WTC11 (cell line): ENCODE measurements around the gene POGZ. TPM values are rescaled to one million over a fixed set of nuclear protein-coding genes. Genes with fewer than 3 reads are reported as not detected.

Experiments used
- ATAC-seq: fragments of 200-7000 bp; cut with Tn5 transposase; 2 replicates; pipeline ENCODE4 v1.10.0; 2021; ENCODE audit warnings: mild to moderate bottlenecking, moderate library complexity
- CTCF ChIA-PET: fragments of 300-600 bp; sonication (Branson Sonifier 250); formaldehyde crosslinking; loops from one replicate; lab custom pipeline; 2021; ENCODE audit warnings: antibody characterized with exemption; lab: Charles Lee
- POLR2A ChIA-PET: fragments of 350-600 bp; sonication (Branson Sonifier 250); formaldehyde crosslinking; loops from one replicate; lab custom pipeline; 2021; ENCODE audit warnings: antibody characterized with exemption; lab: Charles Lee
- DNase-seq: peaks from one replicate; pipeline ENCODE4 v3.0.0; 2021; ENCODE audit warnings: low spot score
- H3K27ac Mint-ChIP-seq: 2 replicates; pipeline ENCODE4 v1.8.0; 2021; ENCODE audit warnings: mixed read lengths
- H3K27me3 Mint-ChIP-seq: 2 replicates; pipeline ENCODE4 v1.8.0; 2021; ENCODE audit warnings: low read depth, mild to moderate bottlenecking, moderate library complexity, mixed read lengths
- H3K36me3 Mint-ChIP-seq: 2 replicates; pipeline ENCODE4 v1.8.0; 2021; ENCODE audit warnings: mixed read lengths
- H3K4me1 Mint-ChIP-seq: 2 replicates; pipeline ENCODE4 v1.8.0; 2022; ENCODE audit warnings: mixed read lengths
- H3K4me3 Mint-ChIP-seq: 2 replicates; pipeline ENCODE4 v1.8.0; 2021; ENCODE audit warnings: mild to moderate bottlenecking, moderate library complexity, mixed read lengths
- H3K9me3 Mint-ChIP-seq: 2 replicates; pipeline ENCODE4 v1.8.0; 2021; ENCODE audit warnings: mixed read lengths
- AFF4 ChIP-seq: sonication (generic); formaldehyde crosslinking; IDR thresholded peaks from 2 replicates; pipeline ENCODE4 v1.8.1; 2023; ENCODE audit warnings: mild to moderate bottlenecking, missing genetic modification reagents, borderline replicate concordance
- ATF6 ChIP-seq: sonication (generic); formaldehyde crosslinking; IDR thresholded peaks from 2 replicates; pipeline ENCODE4 v1.8.1; 2023; ENCODE audit warnings: mild to moderate bottlenecking, missing genetic modification reagents
- CBFB ChIP-seq: sonication (generic); formaldehyde crosslinking; IDR thresholded peaks from 2 replicates; pipeline ENCODE4 v1.8.1; 2022; ENCODE audit warnings: mild to moderate bottlenecking, low read depth, missing genetic modification reagents
- E2F5 ChIP-seq: sonication (generic); formaldehyde crosslinking; IDR thresholded peaks from 2 replicates; pipeline ENCODE4 v1.8.1; 2022; ENCODE audit warnings: mild to moderate bottlenecking, moderate library complexity, missing genetic modification reagents
- ELF4 ChIP-seq: sonication (generic); formaldehyde crosslinking; IDR thresholded peaks from 2 replicates; pipeline ENCODE4 v1.8.1; 2022; ENCODE audit warnings: low read depth, mild to moderate bottlenecking, moderate library complexity, missing genetic modification reagents
- FOXJ3 ChIP-seq: sonication (generic); formaldehyde crosslinking; IDR thresholded peaks from 2 replicates; pipeline ENCODE4 v1.9.0; 2021; ENCODE audit warnings: missing genetic modification reagents, mild to moderate bottlenecking, borderline replicate concordance
- FOXP4 ChIP-seq: sonication (generic); formaldehyde crosslinking; IDR thresholded peaks from 2 replicates; pipeline ENCODE4 v1.8.0; 2022; ENCODE audit warnings: mild to moderate bottlenecking, missing genetic modification reagents
- HMGXB4 ChIP-seq: sonication (generic); formaldehyde crosslinking; IDR thresholded peaks from 2 replicates; pipeline ENCODE4 v1.8.1; 2023; ENCODE audit warnings: mild to moderate bottlenecking, moderate library complexity, missing genetic modification reagents
- KAT7 ChIP-seq: sonication (generic); formaldehyde crosslinking; IDR thresholded peaks from 2 replicates; pipeline ENCODE4 v1.8.1; 2023; ENCODE audit warnings: missing genetic modification reagents, mild to moderate bottlenecking, borderline replicate concordance
- NFYB ChIP-seq: sonication (generic); formaldehyde crosslinking; conservative IDR thresholded peaks from 2 replicates; pipeline ENCODE4 v1.8.0; 2022; ENCODE audit warnings: low read depth, missing genetic modification reagents
- OVOL2 ChIP-seq: fragments of 250-450 bp; sonication (Bioruptor Pico); IDR thresholded peaks from 2 replicates; pipeline ENCODE4 v1.9.0; 2021; ENCODE audit warnings: mild to moderate bottlenecking, borderline replicate concordance
- PRRX2 ChIP-seq: fragments of 250-450 bp; sonication (Bioruptor Pico); IDR thresholded peaks from 2 replicates; pipeline ENCODE4 v1.8.0; 2021; ENCODE audit warnings: mild to moderate bottlenecking
- SOX15 ChIP-seq: fragments of 250-450 bp; sonication (Bioruptor Pico); IDR thresholded peaks from 2 replicates; pipeline ENCODE4 v1.9.0; 2021; ENCODE audit warnings: mild to moderate bottlenecking
- TCF7 ChIP-seq: sonication (generic); formaldehyde crosslinking; IDR thresholded peaks from 2 replicates; pipeline ENCODE4 v1.8.0; 2022; ENCODE audit warnings: mild to moderate bottlenecking, low read depth, missing genetic modification reagents, moderate library complexity
- TEAD1 ChIP-seq: sonication (generic); formaldehyde crosslinking; IDR thresholded peaks from 2 replicates; pipeline ENCODE4 v1.8.0; 2022; ENCODE audit warnings: mild to moderate bottlenecking, missing genetic modification reagents
- ZNF121 ChIP-seq: sonication (generic); formaldehyde crosslinking; IDR thresholded peaks from 2 replicates; pipeline ENCODE4 v1.8.0; 2023; ENCODE audit warnings: missing genetic modification reagents
- ZNF232 ChIP-seq: sonication (generic); formaldehyde crosslinking; IDR thresholded peaks from 2 replicates; pipeline ENCODE4 v1.8.0; 2022; ENCODE audit warnings: mild to moderate bottlenecking, missing genetic modification reagents
- ZNF281 ChIP-seq: sonication (generic); formaldehyde crosslinking; IDR thresholded peaks from 2 replicates; pipeline ENCODE4 v1.8.0; 2023; ENCODE audit warnings: mild to moderate bottlenecking, missing genetic modification reagents
- ZNF423 ChIP-seq: fragments of 250-450 bp; sonication (Bioruptor Pico); IDR thresholded peaks from 2 replicates; pipeline ENCODE4 v2.1.2; 2022; ENCODE audit warnings: mild to moderate bottlenecking, moderate library complexity
- total RNA-seq: library from RNA; stranded (reverse); gene quantifications from 3 replicates; pipeline ENCODE4 v1.2.3, GENCODE V29; 2021

POGZ gene
- total RNA-seq, 1 experiment from 2014 or later, result 88.1 TPM

GRCh38 chr1:151435174-151435573 is 24.1 kb downstream of the POGZ start:
- ATAC-seq, result no peak
- no peak overlapping the region for H3K4me3 Mint-ChIP-seq
- H3K4me1 Mint-ChIP-seq, result no peaks in the 10 kb centered on the region
- H3K9me3 Mint-ChIP-seq, result no peaks in the 10 kb centered on the region
- no peaks in the 10 kb centered on the region for H3K27me3 Mint-ChIP-seq
- DNase-seq, result no peak
- peaks cover 12% of the 10 kb centered on the region for H3K36me3 Mint-ChIP-seq
- CTCF ChIA-PET, result no interaction called here
- POLR2A ChIA-PET, result no interaction called here
- TF ChIP-seq CBFB (CRISPR knock-in tag), result no peak
- TF ChIP-seq FOXP4 (CRISPR knock-in tag), result no peak
- no peak for TF ChIP-seq ZNF281 (CRISPR knock-in tag)
- TF ChIP-seq TEAD1 (CRISPR knock-in tag), result no peak
- no peak for TF ChIP-seq SOX15 (CRISPR knock-in tag)
- no peak for TF ChIP-seq AFF4 (CRISPR knock-in tag)
- no peak for TF ChIP-seq TCF7 (CRISPR knock-in tag)
- no peak for TF ChIP-seq OVOL2 (CRISPR knock-in tag)
- no peak for TF ChIP-seq ZNF232 (CRISPR knock-in tag)
- no peak for TF ChIP-seq NFYB (CRISPR knock-in tag)
- no peak for TF ChIP-seq HMGXB4 (CRISPR knock-in tag)
- TF ChIP-seq PRRX2 (CRISPR knock-in tag), result no peak
- TF ChIP-seq ZNF121, result no peak
- no peak for TF ChIP-seq E2F5 (CRISPR knock-in tag)
- TF ChIP-seq KAT7 (CRISPR knock-in tag), result no peak
- no peak for TF ChIP-seq ATF6
- no peak for TF ChIP-seq FOXJ3
- no peak for TF ChIP-seq ZNF423 (CRISPR knock-in tag)
- TF ChIP-seq ELF4, result no peak
- H3K27ac Mint-ChIP-seq, result no peak overlapping the region
